ENCODE results near the gene REEP5. TPM values are rescaled to one million over a fixed set of nuclear protein-coding genes. Genes with fewer than 3 reads are reported as not detected.
"Not testable (repeated sequence)": the region's sequence is repeated elsewhere in the genome, so short reads cannot be mapped to it uniquely, and the experiment has no call there.

The REEP5 gene
- total RNA-seq, 1 donor from 2014 or later = 66.4 TPM

- Mint-ChIP-seq H3K9me3 (ENCODE audit: unreplicated experiment) (no peaks in the 10 kb centered on the region), H3K36me3 (ENCODE audit: unreplicated experiment) (no peaks in the 10 kb centered on the region), H3K27me3 (ENCODE audit: unreplicated experiment) (no peaks in the 10 kb centered on the region), H3K27ac (ENCODE audit: unreplicated experiment) (no peak overlapping the region), H3K4me1 (ENCODE audit: unreplicated experiment) (peaks cover 7% of the 10 kb centered on the region), H3K4me3 (ENCODE audit: unreplicated experiment) (no peak overlapping the region)
- no peak for TF ChIP-seq CTCF (IDR thresholded peaks at IDR 0.05)
- no peak for DNase-seq (ENCODE audit: extremely low spot score, unreplicated experiment)
These were observed 43.8 kb upstream of the REEP5 start for GRCh38 chr5:112965733-112966306.

- peak overlapping the region; percentile 64 for H3K27ac Mint-ChIP-seq (ENCODE audit: unreplicated experiment)
- DNase-seq (ENCODE audit: extremely low spot score, unreplicated experiment); H3K4me3 Mint-ChIP-seq (ENCODE audit: unreplicated experiment); H3K9me3 Mint-ChIP-seq (ENCODE audit: unreplicated experiment); H3K27me3 Mint-ChIP-seq (ENCODE audit: unreplicated experiment); H3K36me3 Mint-ChIP-seq (ENCODE audit: unreplicated experiment): not testable (repeated sequence)
- H3K4me1 Mint-ChIP-seq (ENCODE audit: unreplicated experiment) = peaks cover 28% of the 10 kb centered on the region
These were observed 41.3 kb upstream of the REEP5 start for GRCh38 chr5:112963374-112963733.

DNA sequence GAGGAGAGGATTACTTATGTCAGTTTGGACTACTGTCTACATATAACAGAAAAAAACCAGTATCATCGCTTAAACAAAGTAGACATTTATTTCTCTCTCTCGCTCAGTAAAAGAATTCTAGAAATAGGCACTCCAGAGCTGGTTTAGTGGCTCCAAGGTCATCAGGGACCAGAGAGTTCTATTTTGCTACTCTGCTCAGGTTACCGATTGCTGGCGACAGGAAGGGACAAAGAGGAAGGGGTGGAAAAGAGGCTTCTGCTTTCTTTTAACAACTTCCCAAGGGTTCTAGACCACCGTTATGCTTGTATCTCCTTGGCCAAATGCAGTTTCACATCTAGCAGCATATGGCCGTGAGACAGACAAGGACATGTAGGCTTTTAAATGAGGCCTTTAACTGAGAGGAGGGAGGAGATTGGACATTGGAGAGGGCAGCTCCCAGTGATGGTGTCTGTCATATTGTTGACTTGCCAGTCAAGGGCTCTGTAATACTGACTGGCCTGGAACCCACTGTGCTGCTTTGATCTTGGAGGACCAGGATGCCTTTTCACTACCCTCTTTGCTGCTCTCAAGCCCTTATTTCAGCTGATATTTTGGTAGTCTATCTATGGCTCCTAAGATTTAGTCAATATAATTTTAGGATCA, 39.0 kb upstream of the REEP5 start:
- Mint-ChIP-seq H3K4me1 (ENCODE audit: unreplicated experiment) (peaks cover 40% of the 10 kb centered on the region), H3K4me3 (ENCODE audit: unreplicated experiment) (no peak overlapping the region), H3K36me3 (ENCODE audit: unreplicated experiment) (no peaks in the 10 kb centered on the region), H3K9me3 (ENCODE audit: unreplicated experiment) (no peaks in the 10 kb centered on the region), H3K27ac (ENCODE audit: unreplicated experiment) (no peak overlapping the region), H3K27me3 (ENCODE audit: unreplicated experiment) (no peaks in the 10 kb centered on the region)
- DNase-seq (ENCODE audit: extremely low spot score, unreplicated experiment) = no peak
- TF ChIP-seq CTCF (IDR thresholded peaks at IDR 0.05) = no peak

- TF ChIP-seq CTCF (IDR thresholded peaks at IDR 0.05) = no peak
- no peak overlapping the region for H3K27ac Mint-ChIP-seq (ENCODE audit: unreplicated experiment)
- H3K4me1 Mint-ChIP-seq (ENCODE audit: unreplicated experiment) = peaks cover 40% of the 10 kb centered on the region
- no peaks in the 10 kb centered on the region for H3K36me3 Mint-ChIP-seq (ENCODE audit: unreplicated experiment)
- no peak overlapping the region for H3K4me3 Mint-ChIP-seq (ENCODE audit: unreplicated experiment)
- no peaks in the 10 kb centered on the region for H3K9me3 Mint-ChIP-seq (ENCODE audit: unreplicated experiment)
- no peaks in the 10 kb centered on the region for H3K27me3 Mint-ChIP-seq (ENCODE audit: unreplicated experiment)
- no peak for DNase-seq (ENCODE audit: extremely low spot score, unreplicated experiment)
These were observed 38.3 kb upstream of the REEP5 start for GRCh38 chr5:112960315-112960714.

GRCh38 chr5:112959872-112960271, 37.8 kb upstream of the REEP5 start:
- not testable (repeated sequence) for H3K9me3 Mint-ChIP-seq (ENCODE audit: unreplicated experiment); DNase-seq (ENCODE audit: extremely low spot score, unreplicated experiment); H3K36me3 Mint-ChIP-seq (ENCODE audit: unreplicated experiment); H3K27me3 Mint-ChIP-seq (ENCODE audit: unreplicated experiment); H3K27ac Mint-ChIP-seq (ENCODE audit: unreplicated experiment); H3K4me3 Mint-ChIP-seq (ENCODE audit: unreplicated experiment)
- H3K4me1 Mint-ChIP-seq (ENCODE audit: unreplicated experiment) = peaks cover 40% of the 10 kb centered on the region

DNA sequence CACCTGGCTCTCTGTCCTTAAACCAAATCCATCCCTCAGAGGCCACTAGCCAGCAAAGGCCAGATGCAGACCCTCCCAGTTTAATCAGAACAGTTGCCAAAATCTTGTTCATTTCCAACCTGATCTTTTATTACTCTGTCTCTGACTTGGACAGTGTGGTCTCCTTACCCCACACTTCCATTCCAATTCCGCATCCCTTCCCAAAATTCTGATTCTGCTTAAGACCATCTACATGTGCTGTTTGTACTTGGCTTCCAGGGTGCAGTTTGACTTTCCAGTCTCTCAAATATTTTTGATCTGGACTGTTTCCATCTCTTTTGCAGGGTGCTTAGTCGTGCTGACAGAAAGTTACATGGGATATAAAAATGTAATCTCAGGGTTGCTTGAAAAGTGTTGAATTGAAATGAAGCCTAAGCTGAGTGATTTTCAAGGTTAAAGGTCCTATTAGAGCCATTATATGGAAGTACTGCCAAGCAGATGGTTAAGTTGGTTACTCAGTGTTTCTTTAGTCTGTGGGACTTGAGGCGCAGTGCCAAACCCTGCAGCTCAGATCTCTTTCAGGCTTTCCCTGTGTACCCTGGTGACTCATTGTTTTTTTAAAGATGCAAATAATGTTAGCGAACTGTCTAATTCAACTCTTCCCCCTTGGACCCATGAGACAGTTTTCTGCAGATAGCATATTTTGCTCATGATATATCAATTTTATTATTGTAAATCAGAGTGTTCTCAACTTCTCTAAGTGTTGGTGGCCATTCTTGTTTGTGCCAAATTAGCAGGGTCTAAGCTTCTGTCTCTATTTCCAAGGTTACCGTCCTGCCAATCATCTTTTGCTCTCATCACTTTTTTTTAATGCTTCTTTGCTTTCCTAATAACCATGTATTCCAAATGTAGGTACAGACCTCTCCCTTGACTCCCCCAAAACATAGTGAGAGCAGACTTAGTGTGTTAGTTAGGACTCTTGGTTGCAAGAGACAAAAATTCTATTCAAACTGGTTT, 36.4 kb upstream of the REEP5 start:
- TF ChIP-seq CTCF (IDR thresholded peaks at IDR 0.05) = no peak
- no peak for DNase-seq (ENCODE audit: extremely low spot score, unreplicated experiment)
- no peak overlapping the region for H3K4me3 Mint-ChIP-seq (ENCODE audit: unreplicated experiment)
- peak overlapping the region; percentile 67 for H3K27ac Mint-ChIP-seq (ENCODE audit: unreplicated experiment)
- H3K36me3 Mint-ChIP-seq (ENCODE audit: unreplicated experiment) = no peaks in the 10 kb centered on the region
- H3K27me3 Mint-ChIP-seq (ENCODE audit: unreplicated experiment) = peaks cover 1% of the 10 kb centered on the region
- no peaks in the 10 kb centered on the region for H3K9me3 Mint-ChIP-seq (ENCODE audit: unreplicated experiment)
- H3K4me1 Mint-ChIP-seq (ENCODE audit: unreplicated experiment) = peaks cover 33% of the 10 kb centered on the region
